GM21786 (cell line): ENCODE measurements around the gene CFAP99.

Source experiments
- ATAC-seq: cut with Tn5 transposase; IDR thresholded peaks from one replicate; pipeline ENCODE4 v1.9.1; 2021; ENCODE audit not compliant: unreplicated experiment

CFAP99 gene

DNA sequence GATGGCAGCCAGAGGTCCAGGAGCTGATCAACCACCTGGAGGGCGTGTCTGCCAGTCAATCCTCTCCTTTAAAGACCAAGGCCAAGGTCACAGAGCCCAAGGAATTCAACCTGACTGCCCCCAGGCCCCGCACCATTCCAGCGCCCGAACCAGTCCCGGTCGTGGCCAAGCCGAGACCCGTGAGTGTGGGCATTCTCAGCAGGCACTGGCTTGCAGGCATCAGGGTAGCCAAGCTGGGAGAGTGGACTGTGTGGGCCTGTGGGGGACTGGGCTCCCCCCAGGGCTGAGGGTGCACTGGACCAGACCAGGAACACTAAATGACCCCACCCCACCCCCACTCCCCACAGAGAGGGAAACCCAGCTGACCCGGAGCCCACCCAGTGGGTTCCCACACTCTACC is 26.4 kb downstream of the CFAP99 start:
- no peak for ATAC-seq

DNA sequence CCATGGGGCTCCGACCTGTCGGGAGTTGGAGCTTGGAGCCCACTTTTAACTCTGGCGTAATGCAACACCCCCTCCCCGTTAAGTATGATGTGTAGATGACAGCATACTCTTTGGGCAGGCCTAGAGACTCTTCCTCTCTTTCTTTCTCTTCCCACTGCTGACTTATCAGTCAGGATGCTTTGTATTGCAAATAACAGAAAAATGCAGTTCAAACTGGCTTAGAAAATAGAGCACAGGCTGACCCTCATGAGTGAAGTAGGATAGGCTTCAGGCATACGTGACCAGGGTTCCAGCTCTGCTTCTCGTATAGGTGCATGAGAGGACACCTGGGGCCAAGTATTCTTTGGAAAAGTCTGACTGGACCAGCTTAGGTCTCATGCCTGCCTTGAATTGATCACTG is 26.8 kb downstream of the CFAP99 start:
- ATAC-seq = no peak

- ATAC-seq = no peak
Measured at GRCh38 chr4:2446656-2447564, 28.2 kb downstream of the CFAP99 start.

- ATAC-seq = no peak
Measured at GRCh38 chr4:2448589-2448988, 29.8 kb downstream of the CFAP99 start.

DNA sequence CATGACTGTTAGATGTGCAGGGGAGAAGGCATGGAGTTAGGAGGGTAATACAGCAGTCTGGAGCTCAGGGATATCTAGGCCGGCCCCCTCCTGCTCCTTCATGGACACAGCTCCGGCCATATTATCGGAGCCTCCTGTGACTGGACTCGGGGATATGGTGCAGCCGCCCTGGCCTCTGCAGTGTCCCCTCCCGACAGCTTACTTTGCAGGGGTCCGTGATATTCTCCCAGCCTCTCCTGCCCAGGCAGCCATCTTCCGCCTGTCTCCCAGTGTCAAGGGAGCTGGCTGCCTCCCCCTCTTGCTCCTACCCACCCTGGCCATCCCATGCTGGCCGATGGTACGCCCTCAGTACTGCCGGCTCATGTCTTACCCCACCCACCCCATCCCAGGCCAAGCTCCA is 30.3 kb downstream of the CFAP99 start:
- no peak for ATAC-seq

DNA sequence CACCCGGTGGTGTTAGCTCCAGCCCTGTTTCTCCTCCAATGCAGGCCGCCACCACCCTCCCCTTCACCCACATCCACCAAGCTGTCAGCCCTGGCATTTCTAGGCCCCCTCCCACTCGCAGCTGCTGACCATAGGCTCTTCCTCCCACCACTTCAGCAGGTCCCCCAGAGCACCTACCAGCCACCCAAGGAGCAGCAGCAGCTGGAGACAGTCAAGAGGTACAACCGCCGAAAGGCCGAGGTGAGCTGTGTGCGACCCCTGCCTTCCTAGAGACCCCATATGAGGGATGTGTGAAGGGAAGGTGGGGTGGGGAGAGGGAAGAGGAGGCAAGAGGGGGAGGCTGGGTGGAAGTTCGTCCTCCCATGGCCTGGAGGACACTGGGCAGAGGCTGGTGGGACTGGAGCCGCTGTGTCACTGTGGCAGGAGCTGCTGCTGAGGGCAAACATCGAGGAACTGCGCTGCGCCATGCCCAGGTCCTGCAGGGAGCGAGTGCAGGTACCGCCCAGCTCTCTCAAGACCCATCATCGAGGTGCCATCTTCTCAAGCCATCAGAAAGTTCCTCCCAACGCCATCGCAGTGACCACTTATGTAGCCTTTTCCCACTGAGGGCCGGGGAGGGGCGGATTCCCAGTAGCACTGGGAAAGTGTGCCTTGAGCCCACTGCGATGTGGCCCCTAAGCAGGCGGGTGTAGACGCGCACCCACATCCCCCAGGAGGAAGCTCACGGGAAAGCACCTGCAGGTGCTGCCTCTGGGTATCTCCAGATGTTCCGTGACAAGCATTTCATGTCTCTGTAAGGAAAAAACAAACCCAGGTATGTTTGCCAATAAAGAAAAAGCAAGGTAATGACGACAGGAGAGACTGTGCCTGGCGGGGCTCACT is 31.0 kb downstream of the CFAP99 start:
- no peak for ATAC-seq

GRCh38 chr4:2450394-2451035 is 31.8 kb downstream of the CFAP99 start:
- ATAC-seq = no peak

DNA sequence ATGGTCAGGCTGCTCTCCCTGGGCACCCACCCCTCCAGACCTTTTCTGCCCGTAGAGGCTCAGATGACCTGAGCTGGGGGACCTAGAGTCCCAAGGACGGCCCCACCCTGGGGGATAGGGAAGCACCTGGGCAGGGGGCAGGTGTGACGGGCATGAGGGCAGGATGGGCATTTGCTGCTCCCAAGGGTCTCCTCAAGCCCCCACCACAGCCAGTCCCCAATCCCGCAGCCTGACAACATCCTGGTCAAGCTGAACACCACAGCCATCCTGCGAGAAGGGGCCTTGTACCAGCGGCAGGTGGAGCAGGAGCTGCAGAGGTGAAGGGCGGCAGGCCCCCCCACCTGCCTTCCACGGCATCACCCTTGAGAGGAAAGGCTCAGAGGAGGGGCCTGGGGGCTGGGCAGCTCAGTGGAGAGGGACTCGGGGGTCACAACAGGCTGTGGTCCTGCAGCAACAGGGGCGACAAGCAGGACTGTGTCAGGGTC is 32.3 kb downstream of the CFAP99 start:
- no peak for ATAC-seq

DNA sequence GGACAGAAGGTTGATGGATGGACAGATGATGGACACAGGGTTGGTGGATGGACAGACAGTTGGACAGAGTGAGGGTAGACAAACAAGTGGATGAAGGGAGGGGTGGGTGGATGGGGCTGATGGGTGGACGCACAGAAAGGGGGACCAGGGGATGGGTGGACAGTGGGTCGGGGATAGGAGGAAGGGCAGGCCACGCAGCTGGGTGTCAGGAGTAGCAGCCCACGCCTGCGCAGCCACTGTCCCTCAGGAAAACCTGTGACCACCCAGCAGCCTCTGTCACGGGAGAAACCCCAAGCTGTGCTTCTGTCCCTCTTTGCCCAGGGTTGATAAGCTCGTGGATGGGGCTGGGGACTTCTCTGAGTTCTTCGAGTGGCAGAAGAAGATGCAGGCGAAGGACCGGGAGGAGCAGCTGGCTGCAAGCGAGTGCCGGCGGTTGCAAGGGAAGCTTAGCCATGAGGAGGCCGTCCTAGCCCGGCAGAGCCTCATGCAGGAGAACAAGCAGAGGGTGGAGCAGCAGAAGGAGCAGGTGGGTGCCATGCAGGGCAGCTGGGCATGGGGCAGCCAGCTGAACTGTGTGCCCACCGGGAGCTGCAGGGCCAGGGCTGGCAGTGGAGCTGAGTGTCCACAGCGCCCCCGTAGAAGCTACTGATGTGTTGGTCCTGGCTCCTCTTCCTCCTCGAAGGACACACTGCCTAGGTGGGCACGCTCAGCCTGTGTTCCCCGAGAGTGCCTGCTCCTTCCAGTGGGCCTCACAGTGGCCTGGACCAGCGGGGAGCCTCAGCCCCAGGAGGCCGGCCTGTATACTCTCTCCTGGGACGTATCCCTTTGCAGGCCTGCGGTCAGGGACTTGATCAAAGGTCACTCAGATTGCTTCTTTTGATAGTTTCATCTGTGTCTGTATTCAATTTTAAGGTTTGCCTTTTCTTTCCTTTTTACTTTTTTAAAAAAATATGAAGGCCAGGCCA is 33.3 kb downstream of the CFAP99 start:
- ATAC-seq = no peak

DNA sequence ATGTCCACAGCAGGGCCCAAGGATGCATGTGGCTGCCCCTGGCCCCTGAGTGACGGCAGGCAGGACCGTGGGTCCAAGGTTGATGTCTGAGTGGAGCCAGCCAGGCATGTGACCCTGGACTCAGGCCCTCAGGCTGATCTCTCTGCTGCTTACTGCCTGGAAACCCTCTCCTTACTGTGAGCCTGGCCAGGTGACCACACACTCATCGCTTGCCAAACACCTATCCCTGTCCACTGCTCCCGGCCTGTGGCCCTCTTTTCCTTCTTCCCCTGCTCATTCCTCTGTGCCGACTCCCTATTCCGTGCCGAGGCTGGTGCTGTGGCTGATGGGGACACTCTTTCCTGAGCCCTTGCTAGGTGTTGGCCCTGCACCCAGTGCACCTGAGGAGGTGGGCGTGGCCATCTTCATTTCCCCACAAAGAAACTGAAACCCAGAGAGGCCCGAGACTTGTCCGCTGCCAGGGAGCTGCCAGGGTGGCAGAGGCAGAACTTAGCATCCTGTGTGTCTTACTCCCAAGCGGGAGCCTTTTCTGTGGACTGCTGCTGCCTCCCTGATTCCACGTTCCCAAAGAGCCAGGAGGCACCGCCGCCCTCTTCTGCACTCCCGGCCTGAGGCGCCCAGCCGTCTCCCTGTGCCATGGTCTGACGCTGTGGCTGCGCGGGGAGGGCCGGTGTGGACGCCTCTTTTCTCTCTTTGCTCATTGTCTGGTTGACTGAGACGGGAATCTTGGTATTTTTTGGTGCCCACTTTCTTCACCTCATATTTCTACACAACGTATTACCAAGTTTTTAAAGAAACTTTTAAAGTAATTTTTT is 38.9 kb downstream of the CFAP99 start:
- ATAC-seq = no peak

- ATAC-seq = no peak
Measured at GRCh38 chr4:2458546-2459491, 40.1 kb downstream of the CFAP99 start.

- no peak for ATAC-seq
Measured at GRCh38 chr4:2459589-2460349, 41.0 kb downstream of the CFAP99 start.

GRCh38 chr4:2461246-2461960 is 42.6 kb downstream of the CFAP99 start:
- ATAC-seq = no peak

DNA sequence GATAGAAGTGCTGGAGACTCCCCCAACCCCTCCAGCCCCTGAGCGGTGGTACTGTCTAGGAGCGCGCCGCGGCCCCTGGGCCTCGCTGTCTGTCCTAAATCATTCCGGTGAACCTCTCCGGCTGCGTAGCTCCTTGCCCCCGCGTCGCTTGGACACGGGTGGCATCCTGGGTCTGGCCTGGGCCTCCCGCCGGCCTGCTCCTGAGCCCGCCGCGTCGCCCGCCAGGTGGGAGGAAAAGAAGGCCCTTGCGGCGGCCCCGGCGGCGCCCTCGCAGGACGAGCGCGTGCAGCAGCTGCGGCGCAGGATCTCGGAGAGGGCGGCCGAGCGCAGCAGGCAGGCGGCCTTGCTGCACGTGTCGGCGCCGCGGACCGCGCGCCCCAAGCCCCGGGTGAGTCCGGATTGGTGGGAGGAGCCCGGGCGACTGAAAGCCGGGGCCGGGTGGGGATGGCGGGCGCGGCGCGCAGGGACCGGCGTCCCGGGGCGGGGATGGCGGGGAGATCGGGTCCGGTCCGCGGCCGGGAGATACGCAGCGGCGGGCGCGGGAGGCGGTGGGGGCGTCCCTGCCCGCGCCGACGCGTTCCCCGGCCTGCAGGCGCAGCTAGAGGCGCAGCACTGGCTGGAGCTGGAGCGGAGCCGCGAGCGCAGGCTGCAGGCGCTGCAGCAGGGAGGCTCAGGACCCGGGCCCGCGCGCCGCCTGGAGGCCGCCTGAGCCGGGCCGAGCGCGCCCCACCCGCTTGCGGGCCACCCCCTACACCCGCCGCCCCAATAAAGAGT is 43.6 kb downstream of the CFAP99 start:
- peak; percentile 70 for ATAC-seq

DNA sequence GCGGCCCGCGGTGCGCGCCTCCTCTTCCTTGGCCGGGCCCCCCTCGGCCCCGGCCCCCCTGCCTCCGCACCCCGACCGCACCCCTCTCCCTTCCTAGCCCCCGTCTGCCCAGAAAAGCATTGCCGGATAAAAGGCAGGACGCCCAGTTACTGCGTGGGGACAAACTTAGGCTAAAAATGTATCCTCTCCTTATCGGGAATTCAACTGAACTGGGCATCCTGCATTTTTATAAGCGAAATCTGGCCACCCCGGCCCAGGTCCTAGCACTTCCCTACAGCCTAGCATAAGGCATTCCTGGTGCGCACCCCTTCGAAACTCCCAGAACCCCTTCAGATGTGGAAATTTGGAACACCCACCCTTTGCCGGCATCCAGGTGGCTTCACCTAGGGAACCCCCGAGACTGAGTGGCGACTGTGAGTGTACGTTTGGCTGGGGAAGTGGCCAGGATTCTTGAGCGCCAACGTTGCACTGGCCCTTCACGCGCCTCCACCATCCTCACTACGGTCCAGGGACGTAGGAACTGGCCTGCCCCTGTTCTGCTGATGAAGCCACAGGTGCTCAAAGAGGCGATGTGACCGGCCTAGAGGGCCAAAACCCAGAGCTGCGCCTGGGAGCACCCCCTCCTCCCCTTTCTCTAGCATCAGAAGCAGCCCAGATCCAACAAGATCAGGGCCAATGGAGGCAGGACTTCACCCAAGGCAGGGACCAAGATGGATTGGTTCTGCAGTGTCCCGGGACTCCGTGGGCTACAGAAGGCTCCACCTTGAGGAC is 44.4 kb downstream of the CFAP99 start:
- ATAC-seq = no peak
